ENCODE results near the gene PPP1R13B. TPM values are rescaled to one million over a fixed set of nuclear protein-coding genes. Genes with fewer than 3 reads are reported as not detected.
"Not testable (repeated sequence)": the region's sequence is repeated elsewhere in the genome, so short reads cannot be mapped to it uniquely, and the experiment has no call there.

PPP1R13B gene
- total RNA-seq, 2 experiments from 2014 or later, result 11.6 to 12.0 TPM

DNA sequence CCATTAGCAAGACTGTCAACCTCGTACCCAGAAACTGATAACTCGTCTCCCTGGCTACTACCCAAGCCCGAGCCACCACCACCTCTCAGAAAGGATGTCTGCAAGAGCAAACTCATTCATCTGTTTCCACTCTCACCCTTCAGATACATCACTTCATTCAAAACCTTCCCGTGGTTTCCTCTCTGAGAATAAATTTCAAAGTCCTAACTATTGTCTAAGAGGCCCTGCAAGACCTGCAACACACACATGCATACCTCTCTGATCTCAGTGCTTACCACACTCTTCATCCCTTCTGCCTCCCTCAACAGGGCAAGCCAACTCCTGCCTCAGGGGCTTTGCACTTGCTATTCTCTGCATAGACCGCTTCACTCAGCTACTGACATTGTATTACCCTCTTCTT, 40.6 kb downstream of the PPP1R13B start:
- Mint-ChIP-seq H3K27me3 (no peaks in the 10 kb centered on the region), H3K27ac (no peak overlapping the region), H3K36me3 (ENCODE audit: low read depth) (no peaks in the 10 kb centered on the region), H3K4me1 (peaks cover 11% of the 10 kb centered on the region), H3K4me3 (no peak overlapping the region), H3K9me3 (no peaks in the 10 kb centered on the region)
- no peak for DNase-seq
- ChIA-PET POLR2A (no interaction called here), CTCF (interaction anchor here (1.6 to 2.3 kb wide), 3 partner anchors 10 to 103 kb away, joined by 4 to 11 read pairs (median 5); no protein-coding TSS in a partner anchor)

DNA sequence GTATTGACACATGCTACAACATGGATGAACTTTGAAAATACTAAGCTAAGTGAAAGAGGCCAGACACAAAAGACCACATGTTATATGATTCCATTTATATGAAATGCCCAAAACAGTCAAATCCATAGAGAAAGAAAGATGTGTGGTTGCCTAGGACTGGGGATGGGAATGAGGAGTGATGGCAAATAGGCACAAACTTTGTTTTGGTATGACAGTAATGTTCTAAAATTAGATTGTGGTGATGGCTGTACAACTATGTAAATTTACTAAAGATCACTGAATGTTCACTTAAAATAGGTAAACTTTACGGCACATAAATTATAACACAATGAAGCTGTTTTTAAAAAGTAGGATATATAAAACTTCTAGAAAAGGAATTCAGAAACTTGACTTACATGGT, 41.7 kb downstream of the PPP1R13B start:
- CTCF ChIA-PET, result interaction anchor here (1.2 to 1.6 kb wide), 3 partner anchors 11 to 105 kb away, joined by 3 to 5 read pairs (median 4); no protein-coding TSS in a partner anchor
- Mint-ChIP-seq H3K27ac (no peak overlapping the region), H3K36me3 (ENCODE audit: low read depth) (no peaks in the 10 kb centered on the region), H3K4me1 (peaks cover 11% of the 10 kb centered on the region), H3K4me3 (no peak overlapping the region), H3K9me3 (no peaks in the 10 kb centered on the region), H3K27me3 (no peaks in the 10 kb centered on the region)
- no peak for DNase-seq
- POLR2A ChIA-PET, result no interaction called here

DNA sequence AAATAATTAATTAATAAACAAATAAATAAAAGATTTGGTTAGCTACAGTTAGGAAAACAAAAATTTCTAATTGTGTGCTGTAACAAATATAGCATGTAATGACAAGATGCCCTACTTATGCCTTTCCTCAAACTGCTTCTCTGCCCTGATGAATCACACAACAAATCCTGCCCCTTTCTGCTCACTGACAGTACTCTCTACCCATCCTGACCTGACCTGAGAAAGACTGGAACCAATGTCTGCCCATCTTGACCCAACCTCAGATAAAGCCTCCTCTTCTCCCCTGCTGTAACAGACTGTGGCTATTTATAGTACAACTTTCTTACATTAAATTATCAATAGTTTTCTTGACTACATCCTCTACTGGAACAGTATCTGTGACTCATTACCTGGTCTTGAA, 43.7 kb downstream of the PPP1R13B start:
- POLR2A ChIA-PET, result no interaction called here

DNA sequence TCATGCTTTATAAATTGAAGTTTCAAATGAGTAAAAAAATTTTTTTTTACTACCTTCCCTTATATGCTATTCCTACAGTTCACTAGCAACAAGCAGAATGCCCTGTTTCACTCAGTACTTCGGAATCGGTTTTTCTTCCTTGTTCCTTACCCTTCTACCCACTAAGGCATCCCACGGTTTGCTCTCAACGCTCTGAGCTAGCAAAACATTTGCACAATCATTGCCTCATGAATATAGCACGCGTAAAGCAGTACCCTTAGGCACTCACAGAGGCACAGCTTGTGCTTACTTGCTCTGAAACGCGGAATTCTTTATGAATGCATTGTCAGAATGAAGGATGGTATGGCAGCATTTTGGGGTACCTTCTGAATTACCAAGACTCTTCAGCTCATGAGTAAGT, 45.0 kb downstream of the PPP1R13B start:
- no peaks in the 10 kb centered on the region for H3K36me3 Mint-ChIP-seq (ENCODE audit: low read depth)
- CTCF ChIA-PET, result interaction anchor here (1.1 kb wide), 1 partner anchor 62 kb away, joined by 3 read pairs; no protein-coding TSS in a partner anchor
- POLR2A ChIA-PET, result no interaction called here
- DNase-seq, result no peak
- no peaks in the 10 kb centered on the region for H3K9me3 Mint-ChIP-seq
- no peaks in the 10 kb centered on the region for H3K27me3 Mint-ChIP-seq
- H3K4me1 Mint-ChIP-seq, result peaks cover 11% of the 10 kb centered on the region
- no peak overlapping the region for H3K27ac Mint-ChIP-seq
- no peak overlapping the region for H3K4me3 Mint-ChIP-seq

More for the DNA sequence above, 43.7 kb downstream of the PPP1R13B start:
- Mint-ChIP-seq H3K9me3 (no peaks in the 10 kb centered on the region), H3K27me3 (no peaks in the 10 kb centered on the region), H3K36me3 (ENCODE audit: low read depth) (no peaks in the 10 kb centered on the region), H3K27ac (no peak overlapping the region), H3K4me3 (no peak overlapping the region), H3K4me1 (peaks cover 11% of the 10 kb centered on the region)
- CTCF ChIA-PET, result interaction anchor here (1.1 to 1.2 kb wide), 2 partner anchors 64 to 72 kb away, joined by 3 read pairs; no protein-coding TSS in a partner anchor
- no peak for DNase-seq

DNA sequence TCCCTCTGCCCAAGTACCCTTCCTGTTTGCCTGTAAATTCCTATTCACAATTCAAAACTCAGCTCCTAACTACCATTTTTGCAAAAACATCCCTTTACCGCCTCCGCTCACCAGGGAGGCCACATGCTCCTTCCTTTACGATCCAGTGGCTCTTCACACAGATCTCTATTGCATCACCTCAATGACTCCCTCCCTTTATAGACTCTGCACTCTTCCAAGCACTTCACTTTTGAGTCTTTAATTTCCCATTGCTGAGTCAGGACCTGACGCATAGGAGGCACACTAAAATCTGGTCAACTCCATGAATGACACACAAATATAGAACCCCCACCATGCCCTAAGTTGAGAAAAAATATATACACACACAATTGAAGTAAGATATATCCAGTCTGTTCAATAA, 45.9 kb downstream of the PPP1R13B start:
- ChIA-PET POLR2A (no interaction called here), CTCF (no interaction called here)
- H3K36me3 Mint-ChIP-seq (ENCODE audit: low read depth), result no peaks in the 10 kb centered on the region
- peaks cover 3% of the 10 kb centered on the region for H3K4me1 Mint-ChIP-seq
- H3K27me3 Mint-ChIP-seq, result no peaks in the 10 kb centered on the region
- no peak overlapping the region for H3K27ac Mint-ChIP-seq
- no peak overlapping the region for H3K4me3 Mint-ChIP-seq
- no peaks in the 10 kb centered on the region for H3K9me3 Mint-ChIP-seq
- no peak for DNase-seq

DNA sequence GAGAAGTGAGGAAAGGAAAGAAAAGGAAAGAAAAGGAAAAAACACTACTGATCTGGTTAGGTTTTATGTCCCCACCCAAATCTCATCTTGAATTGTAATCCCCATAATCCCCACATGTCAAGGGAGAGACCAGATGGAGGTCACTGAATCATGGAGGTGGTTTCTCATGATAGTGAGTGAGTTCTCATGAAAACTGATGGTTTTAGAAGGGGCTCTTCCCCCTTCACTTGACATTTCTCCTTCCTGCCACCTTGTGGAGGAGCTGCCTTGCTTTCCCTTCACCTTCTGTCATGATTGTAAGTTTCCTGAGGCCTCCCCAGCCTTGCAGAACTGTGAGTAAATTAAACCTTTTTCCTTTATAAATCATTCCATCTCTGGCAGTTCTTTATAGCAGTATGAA, 54.2 kb downstream of the PPP1R13B start:
- H3K9me3 Mint-ChIP-seq; H3K4me1 Mint-ChIP-seq; H3K4me3 Mint-ChIP-seq; POLR2A ChIA-PET; DNase-seq; H3K27ac Mint-ChIP-seq; H3K36me3 Mint-ChIP-seq (ENCODE audit: low read depth); H3K27me3 Mint-ChIP-seq: not testable (repeated sequence)
- CTCF ChIA-PET, result interaction anchor here (0.5 kb wide), 1 partner anchor 113 kb away, joined by 4 read pairs; no protein-coding TSS in a partner anchor

DNA sequence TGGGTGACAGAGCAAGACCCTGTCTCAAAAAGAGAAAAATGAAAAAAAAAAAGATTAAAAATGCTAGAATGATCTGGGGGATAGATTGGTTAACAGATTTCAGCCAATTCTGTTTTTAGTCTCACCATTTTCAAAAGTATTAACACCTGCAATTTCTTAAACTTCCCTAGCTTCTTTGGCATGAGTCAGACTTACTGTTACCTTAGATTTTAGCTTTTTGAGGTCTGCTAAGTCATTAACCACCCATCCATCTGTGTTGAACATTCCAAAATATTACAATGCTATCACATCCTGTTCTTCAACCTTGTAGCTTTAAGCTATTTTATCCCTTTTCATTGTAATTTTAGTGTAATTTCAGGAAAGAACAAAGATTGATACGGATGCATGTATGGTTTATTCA, 59.3 kb downstream of the PPP1R13B start:
- H3K36me3 Mint-ChIP-seq (ENCODE audit: low read depth), result no peaks in the 10 kb centered on the region
- H3K27me3 Mint-ChIP-seq, result no peaks in the 10 kb centered on the region
- H3K27ac Mint-ChIP-seq, result no peak overlapping the region
- no peak for DNase-seq
- no peak overlapping the region for H3K4me3 Mint-ChIP-seq
- no peaks in the 10 kb centered on the region for H3K9me3 Mint-ChIP-seq
- no peaks in the 10 kb centered on the region for H3K4me1 Mint-ChIP-seq
- ChIA-PET CTCF (interaction anchor here (0.6 to 0.7 kb wide), 2 partner anchors 14 to 52 kb away, joined by 3 read pairs; no protein-coding TSS in a partner anchor), POLR2A (no interaction called here)

DNA sequence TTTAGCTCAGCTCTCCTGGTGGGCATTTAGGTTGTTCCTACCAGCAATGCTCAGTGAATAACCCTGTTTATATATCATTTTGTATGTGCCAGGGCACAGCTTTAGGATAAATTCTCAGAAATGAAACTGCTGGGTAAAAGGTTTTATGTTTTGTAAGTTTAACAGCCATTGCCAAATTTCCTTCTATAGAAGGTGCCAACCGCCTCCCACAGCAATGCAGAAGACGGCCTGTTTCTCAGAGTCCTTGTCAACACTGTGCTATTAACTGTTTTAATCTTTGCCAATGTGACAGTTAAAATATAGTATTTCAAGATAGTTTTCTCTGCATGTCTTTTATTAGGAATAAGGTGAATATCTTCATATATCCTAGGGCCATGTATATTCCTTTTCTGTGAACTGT, 65.0 kb downstream of the PPP1R13B start:
- Mint-ChIP-seq H3K9me3 (no peaks in the 10 kb centered on the region), H3K4me3 (no peak overlapping the region), H3K4me1 (no peaks in the 10 kb centered on the region), H3K36me3 (ENCODE audit: low read depth) (no peaks in the 10 kb centered on the region), H3K27me3 (no peaks in the 10 kb centered on the region), H3K27ac (no peak overlapping the region)
- POLR2A ChIA-PET, result no interaction called here
- no peak for DNase-seq
- CTCF ChIA-PET, result interaction anchor here (0.6 kb wide), 1 partner anchor 39 kb away, joined by 3 read pairs; no protein-coding TSS in a partner anchor

DNA sequence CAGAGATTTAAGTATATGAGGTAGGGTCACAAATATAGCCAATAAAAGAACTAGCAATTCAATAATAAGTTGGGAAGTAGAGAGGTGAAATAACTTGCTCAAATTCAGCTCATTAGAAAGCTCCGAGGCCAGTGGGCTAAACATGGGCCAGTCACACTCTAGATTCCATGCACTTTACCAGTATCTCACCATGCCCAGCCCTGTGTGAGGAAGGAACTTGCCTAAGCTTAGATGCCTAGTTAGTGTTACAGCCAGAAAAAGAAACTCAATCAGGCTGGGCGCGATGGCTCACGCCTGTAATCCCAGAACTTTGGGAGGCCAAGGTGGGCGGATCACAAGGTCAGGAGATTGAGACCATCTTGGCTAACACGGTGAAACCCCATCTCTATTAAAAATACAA, 71.1 kb downstream of the PPP1R13B start:
- DNase-seq; H3K9me3 Mint-ChIP-seq; H3K4me1 Mint-ChIP-seq; H3K27me3 Mint-ChIP-seq; H3K27ac Mint-ChIP-seq; H3K36me3 Mint-ChIP-seq (ENCODE audit: low read depth); POLR2A ChIA-PET; H3K4me3 Mint-ChIP-seq: not testable (repeated sequence)
- CTCF ChIA-PET, result interaction anchor here (0.5 kb wide), 1 partner anchor 256 kb away, joined by 3 read pairs; no protein-coding TSS in a partner anchor

DNA sequence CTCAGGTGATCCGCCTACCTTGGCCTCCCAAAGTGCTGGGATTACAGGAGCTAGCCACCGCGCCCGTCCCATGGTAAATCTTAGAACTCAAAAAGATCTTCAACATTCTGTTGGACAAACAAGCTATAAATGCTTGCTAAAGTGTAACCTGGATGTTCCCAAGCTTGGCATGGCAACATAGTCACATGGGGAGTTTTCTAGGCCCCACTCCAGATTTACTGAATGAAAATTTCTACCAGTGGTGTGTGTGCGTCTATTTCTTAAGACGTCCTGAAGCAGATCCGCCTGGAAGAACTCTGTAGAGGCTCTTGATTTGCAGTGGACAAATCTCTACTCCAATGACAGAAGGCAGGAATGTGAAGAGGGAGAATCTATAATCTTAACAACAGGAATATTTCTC, 71.9 kb downstream of the PPP1R13B start:
- Mint-ChIP-seq H3K36me3 (ENCODE audit: low read depth) (peaks cover 6% of the 10 kb centered on the region), H3K9me3 (peaks cover 4% of the 10 kb centered on the region), H3K27me3 (no peaks in the 10 kb centered on the region), H3K4me1 (no peaks in the 10 kb centered on the region), H3K4me3 (no peak overlapping the region), H3K27ac (no peak overlapping the region)
- ChIA-PET CTCF (no interaction called here), POLR2A (no interaction called here)
- DNase-seq, result no peak

DNA sequence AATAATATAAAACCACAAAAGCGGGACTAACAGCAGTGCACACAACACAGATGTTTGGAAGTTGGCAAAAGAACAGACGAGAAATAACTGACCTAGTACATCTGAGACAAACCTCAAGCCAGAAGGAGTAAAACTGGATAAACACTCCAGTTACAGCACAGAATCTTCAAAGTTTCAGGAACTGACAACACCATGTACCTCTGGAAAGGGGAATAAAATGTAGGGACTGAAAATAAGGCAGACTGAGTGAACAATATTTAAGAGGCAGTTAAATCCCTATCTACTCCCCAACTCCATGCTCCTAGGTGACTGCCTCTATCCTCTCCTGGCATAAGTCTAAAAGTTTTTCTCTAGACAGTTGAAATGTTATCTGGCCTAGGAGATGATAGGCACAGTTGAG, 73.9 kb downstream of the PPP1R13B start:
- peaks cover 6% of the 10 kb centered on the region for H3K36me3 Mint-ChIP-seq (ENCODE audit: low read depth)
- CTCF ChIA-PET, result interaction anchor here (1.0 kb wide), 1 partner anchor 14 kb away, joined by 3 read pairs; no protein-coding TSS in a partner anchor
- H3K27me3 Mint-ChIP-seq, result no peaks in the 10 kb centered on the region
- no peak overlapping the region for H3K4me3 Mint-ChIP-seq
- no peaks in the 10 kb centered on the region for H3K4me1 Mint-ChIP-seq
- POLR2A ChIA-PET, result no interaction called here
- no peak overlapping the region for H3K27ac Mint-ChIP-seq
- peaks cover 4% of the 10 kb centered on the region for H3K9me3 Mint-ChIP-seq
- DNase-seq, result no peak

DNA sequence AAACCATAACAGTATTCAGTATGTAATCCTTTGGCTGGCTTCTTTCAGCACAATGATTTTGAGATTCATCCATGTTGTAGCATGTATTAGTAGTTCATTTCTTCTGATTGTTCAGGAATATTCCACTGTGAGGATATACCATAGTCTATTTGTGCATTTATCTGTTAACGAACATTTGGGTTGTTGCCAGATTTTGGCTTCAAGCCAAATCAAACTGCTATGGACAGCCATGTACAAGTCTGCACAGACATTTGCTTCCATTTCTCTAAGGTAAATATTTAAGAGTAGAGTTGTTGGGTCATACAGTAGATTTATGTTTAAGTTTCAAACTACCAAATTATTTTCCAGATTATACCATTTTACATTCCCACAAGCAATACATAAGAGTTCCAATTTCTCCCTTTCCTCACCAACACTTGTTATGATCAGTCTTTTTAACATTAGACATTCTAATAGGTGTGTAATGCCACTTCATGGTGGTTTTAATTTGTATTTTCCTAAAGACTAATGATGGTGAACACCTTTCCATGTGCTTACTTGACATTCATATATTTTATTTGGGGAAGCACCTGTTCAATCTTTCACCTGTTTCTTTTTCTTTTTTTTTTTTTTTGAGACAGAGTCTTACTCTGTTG, 75.2 kb downstream of the PPP1R13B start:
- no peaks in the 10 kb centered on the region for H3K27me3 Mint-ChIP-seq
- CTCF ChIA-PET, result no interaction called here
- peaks cover 6% of the 10 kb centered on the region for H3K36me3 Mint-ChIP-seq (ENCODE audit: low read depth)
- H3K9me3 Mint-ChIP-seq, result peaks cover 4% of the 10 kb centered on the region
- no peak overlapping the region for H3K27ac Mint-ChIP-seq
- POLR2A ChIA-PET, result no interaction called here
- no peaks in the 10 kb centered on the region for H3K4me1 Mint-ChIP-seq
- H3K4me3 Mint-ChIP-seq, result no peak overlapping the region
- DNase-seq, result no peak

DNA sequence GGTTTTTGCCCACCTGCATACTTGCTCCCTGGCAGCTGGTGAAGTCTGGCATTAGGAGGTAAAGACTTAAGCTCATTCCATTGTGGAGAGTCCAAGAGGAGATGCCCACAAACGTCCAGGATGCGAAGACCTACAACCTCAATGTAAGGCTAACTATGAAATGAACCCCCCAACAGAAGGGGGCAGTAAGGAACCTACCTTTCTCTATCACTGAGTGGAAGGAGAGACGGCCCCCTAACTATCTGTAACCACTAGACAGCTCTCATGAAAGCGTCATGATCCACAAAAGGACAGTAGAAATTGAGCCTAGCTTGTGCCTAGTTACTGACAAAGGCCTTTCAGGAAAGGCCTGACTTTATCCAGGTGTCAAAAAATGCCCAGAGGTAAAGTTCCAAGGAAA, 76.5 kb downstream of the PPP1R13B start:
- POLR2A ChIA-PET, result no interaction called here
- H3K27me3 Mint-ChIP-seq, result no peaks in the 10 kb centered on the region
- H3K9me3 Mint-ChIP-seq, result peaks cover 4% of the 10 kb centered on the region
- CTCF ChIA-PET, result no interaction called here
- DNase-seq, result no peak
- H3K4me3 Mint-ChIP-seq, result no peak overlapping the region
- H3K27ac Mint-ChIP-seq, result no peak overlapping the region
- no peaks in the 10 kb centered on the region for H3K4me1 Mint-ChIP-seq
- H3K36me3 Mint-ChIP-seq (ENCODE audit: low read depth), result peaks cover 6% of the 10 kb centered on the region

DNA sequence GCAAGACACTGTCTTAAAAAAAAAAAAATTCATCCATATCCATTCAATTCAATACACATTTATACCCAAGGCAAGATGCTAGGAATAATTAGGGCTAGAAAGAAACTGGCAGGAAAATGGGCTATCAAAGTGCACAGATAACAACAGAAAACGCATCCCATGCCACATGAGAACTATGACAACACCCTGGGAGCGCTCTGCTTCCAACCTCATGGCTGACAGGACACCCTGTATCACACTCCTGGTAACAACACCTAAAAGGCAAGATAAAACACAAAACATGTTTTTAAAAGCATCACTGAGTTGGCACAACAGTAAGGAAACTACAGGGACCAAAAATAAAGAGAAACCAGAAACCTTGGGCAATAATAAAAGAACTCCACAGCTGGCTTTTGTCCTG, 76.9 kb downstream of the PPP1R13B start:
- H3K4me1 Mint-ChIP-seq, result no peaks in the 10 kb centered on the region
- POLR2A ChIA-PET, result no interaction called here
- H3K27ac Mint-ChIP-seq, result no peak overlapping the region
- H3K36me3 Mint-ChIP-seq (ENCODE audit: low read depth), result peaks cover 6% of the 10 kb centered on the region
- no peak overlapping the region for H3K4me3 Mint-ChIP-seq
- CTCF ChIA-PET, result no interaction called here
- no peak for DNase-seq
- H3K9me3 Mint-ChIP-seq, result peaks cover 4% of the 10 kb centered on the region
- H3K27me3 Mint-ChIP-seq, result no peaks in the 10 kb centered on the region

Data from activated CD4-positive, alpha-beta T cell treated with anti-CD3 and anti-CD28 coated beads, Interleukin-2, amount 10 ng/mL, durations not matched to agents 7 days and 5 days (primary cell).